Endothelial cell of umbilical vein (primary cell): ENCODE data around the gene ZDHHC5. TPM values are rescaled to one million over a fixed set of nuclear protein-coding genes. Genes with fewer than 3 reads are reported as not detected.

ENCODE experiments used
- BruUV-seq: library from RNA; stranded (reverse); fragments of 400-500 nt; replicated peaks from 2 replicates; lab custom pipeline; 2021; lab: Mats Ljungman, UMichigan
- CTCF ChIA-PET: fragments of 300-600, 350-600 bp; sonication (Branson Sonifier 250); formaldehyde crosslinking; loops from one replicate; lab custom pipeline; 2021; ENCODE audit warnings: antibody characterized with exemption, inconsistent platforms; lab: Charles Lee
- POLR2A ChIA-PET: fragments of 300-600, 350-600 bp; sonication (Branson Sonifier 250); formaldehyde crosslinking; loops from one replicate; lab custom pipeline; 2021; ENCODE audit warnings: antibody characterized with exemption, inconsistent platforms; lab: Charles Lee
- DNase-seq: peaks from one replicate; pipeline ENCODE4 v3.0.0-alpha.2; 2011; ENCODE audit warnings: low read depth, low spot score
- FAIRE-seq: peaks from 2 replicates; lab custom pipeline; 2011; peaks lifted over from hg19 to GRCh38; lab: Jason Lieb, UNC
- H2AFZ ChIP-seq: 2 replicates; pipeline ENCODE4 v1.6.0; 2012; ENCODE audit warnings: low read depth, low read length, control low read depth, inconsistent platforms
- H3K27ac ChIP-seq: 2 replicates; pipeline ENCODE4 v1.5.1; 2011; ENCODE audit warnings: low read depth, mild to moderate bottlenecking, control low read depth, low read length, moderate library complexity; ENCODE audit not compliant: insufficient read depth
- H3K27me3 ChIP-seq, 2 experiments: 2 replicates each; pipeline versions ENCODE4 v1.6.0 to v1.6.1; 2011; ENCODE audit warnings: low read length in 2 of 2, mixed read lengths in 1 of 2; ENCODE audit not compliant: control insufficient read depth in 2 of 2, insufficient read depth in 2 of 2
- H3K36me3 ChIP-seq, 2 experiments: 2 replicates in 1 of 2; 3 replicates in 1 of 2; pipeline ENCODE4 v1.5.1; 2011; ENCODE audit warnings: low read length in 2 of 2, mild to moderate bottlenecking in 1 of 2, moderate library complexity in 1 of 2; ENCODE audit not compliant: control insufficient read depth in 2 of 2, insufficient read depth in 2 of 2; ENCODE audit errors: extremely low read depth in 1 of 2
- H3K4me1 ChIP-seq: 3 replicates; pipeline ENCODE4 v1.5.1; 2011; ENCODE audit warnings: mild to moderate bottlenecking, low read length; ENCODE audit not compliant: control insufficient read depth, insufficient read depth; ENCODE audit errors: extremely low read depth
- H3K4me2 ChIP-seq: 2 replicates; pipeline ENCODE4 v1.6.1; 2011; ENCODE audit warnings: low read length, control low read depth, mixed read lengths; ENCODE audit not compliant: insufficient read depth
- H3K4me3 ChIP-seq, 3 experiments: fragments of 200-600 bp in 1 of 3; sonication (generic), shearing (Covaris generic) in 1 of 3; replicated peaks in 1 of 3; 2 replicates each; pipeline ENCODE4 v1.5.1; 2011 to 2016; ENCODE audit warnings: control low read depth in 3 of 3, low read length in 3 of 3, mild to moderate bottlenecking in 2 of 3, inconsistent platforms in 1 of 3, low read depth in 1 of 3, moderate library complexity in 1 of 3; ENCODE audit not compliant: insufficient read depth in 1 of 3
- H3K79me2 ChIP-seq: 2 replicates; pipeline ENCODE4 v1.6.0; 2012; ENCODE audit warnings: low read length, inconsistent platforms; ENCODE audit not compliant: control insufficient read depth, insufficient read depth
- H3K9ac ChIP-seq: replicated peaks from 2 replicates; pipeline ENCODE3; 2011; ENCODE audit warnings: low read length, control low read depth; ENCODE audit not compliant: insufficient read depth; ENCODE audit errors: extremely low read depth
- H3K9me1 ChIP-seq: replicated peaks from 3 replicates; pipeline ENCODE4 v1.6.0; 2011; ENCODE audit warnings: mild to moderate bottlenecking, low read length; ENCODE audit not compliant: control insufficient read depth, insufficient read depth; ENCODE audit errors: extremely low read depth
- H3K9me3 ChIP-seq: replicated peaks from 2 replicates; pipeline ENCODE4 v1.5.1; 2012; ENCODE audit warnings: low read length, inconsistent platforms; ENCODE audit not compliant: control insufficient read depth, insufficient read depth
- H4K20me1 ChIP-seq: replicated peaks from 2 replicates; pipeline ENCODE3; 2011; ENCODE audit warnings: mild to moderate bottlenecking, low read length; ENCODE audit not compliant: control insufficient read depth, insufficient read depth; ENCODE audit errors: extremely low read depth
- CTCF ChIP-seq, 2 donors: IDR thresholded peaks; 1 replicate in 1 of 2; 2 replicates in 1 of 2; pipeline ENCODE4 v1.5.1; 2011; ENCODE audit warnings: low read length in 2 of 2, mild to moderate bottlenecking in 2 of 2, moderate library complexity in 2 of 2, control low read depth in 1 of 2, inconsistent platforms in 1 of 2, low read depth in 1 of 2; ENCODE audit not compliant: insufficient read depth in 1 of 2; ENCODE audit errors: extremely low read depth in 1 of 2
- EZH2 ChIP-seq: IDR thresholded peaks from 2 replicates; pipeline ENCODE4 v1.6.1; 2012; ENCODE audit warnings: borderline replicate concordance, low read depth, mild to moderate bottlenecking, moderate library complexity, low read length, inconsistent platforms; ENCODE audit not compliant: severe bottlenecking
- FOS ChIP-seq: IDR thresholded peaks from 2 replicates; pipeline ENCODE4 v1.6.1; 2011; ENCODE audit warnings: mild to moderate bottlenecking, low read length, moderate library complexity, borderline replicate concordance; ENCODE audit not compliant: insufficient read depth
- GATA2 ChIP-seq: IDR thresholded peaks from 2 replicates; pipeline ENCODE4 v1.7.0; 2011; ENCODE audit warnings: low read depth, mild to moderate bottlenecking, moderate library complexity, mixed read lengths, low read length; ENCODE audit not compliant: insufficient read length, insufficient read depth
- JUN ChIP-seq: IDR thresholded peaks from 2 replicates; pipeline ENCODE4 v1.6.1; 2011; ENCODE audit warnings: borderline replicate concordance, low read depth; ENCODE audit not compliant: insufficient read length, insufficient read depth
- MYC ChIP-seq: IDR thresholded peaks from one replicate; pipeline ENCODE4 v1.6.1; 2011; ENCODE audit warnings: mild to moderate bottlenecking, low read depth, low read length
- POLR2A ChIP-seq: IDR thresholded peaks from 2 replicates; pipeline ENCODE4 v1.6.1; 2012; ENCODE audit warnings: low read depth, mild to moderate bottlenecking, control low read depth, low read length
- POLR2AphosphoS5 ChIP-seq: IDR thresholded peaks from 2 replicates; pipeline ENCODE4 v1.6.1; 2012; ENCODE audit warnings: low read depth, mild to moderate bottlenecking, control low read depth, low read length, moderate library complexity; ENCODE audit not compliant: insufficient read depth
- dilution Hi-C: fragments of 300-500 bp; cut with MboI; formaldehyde crosslinking; loops from one replicate; pipeline ENCODE4 v1.15.0; 2019; ENCODE audit warnings: low sequenced_read_pairs; ENCODE audit not compliant: extremely low pct_ligation_motif_present
- intact Hi-C: fragments of 100-400 bp; cut with micrococcal nuclease; formaldehyde crosslinking; loops from one replicate; pipeline ENCODE4 v1.10.0; 2022
- polyA plus RNA-seq, 4 experiments: library from polyadenylated mRNA; depleted of rRNA in 3 of 4; stranded (reverse) in 3 of 4; unstranded in 1 of 4; fragments of >200 nt; gene quantifications; 2 replicates each; pipeline versions ENCODE4 v1.2.1 to v1.2.3, GENCODE V29; 2011 to 2012; ENCODE audit warnings: missing spikeins in 1 of 4
- total RNA-seq: library from RNA; stranded (reverse); gene quantifications from 2 replicates; pipeline ENCODE4 v1.2.3, GENCODE V29; 2021
- TF ChIP-seq, protein P1 (sequence below): IDR thresholded peaks from 2 replicates; pipeline ENCODE4 v1.6.1; 2011; ENCODE audit not compliant: insufficient read depth, insufficient read length

ZDHHC5 gene
- total and polyA plus RNA-seq, 2 donors (not counting 3 experiments of a cell fraction or from before 2014, with no cell fraction given), result 52.9 to 67.4 TPM

GRCh38 chr11:57635246-57635645 is 32.7 kb upstream of the ZDHHC5 start:
- Histone ChIP-seq H3K27me3 (peaks cover 14% of the 10 kb centered on the region in 2 experiments), H3K27ac (no peak overlapping the region), H3K9me3 (no peaks in the 10 kb centered on the region), H3K9ac (no peak overlapping the region), H3K4me2 (no peak overlapping the region), H3K4me1 (peaks cover 15% of the 10 kb centered on the region), H3K36me3 (no peaks in the 10 kb centered on the region), H4K20me1 (no peaks in the 10 kb centered on the region), H3K79me2 (peaks cover 16% of the 10 kb centered on the region), H3K4me3 (no peak overlapping the region), H2AFZ (no peak overlapping the region), H3K9me1 (no peaks in the 10 kb centered on the region)
- FAIRE-seq, result no peak
- no TSS peak for BruUV-seq
- intact Hi-C loops, result no loop called here
- TF ChIP-seq CTCF (IDR thresholded peaks at IDR 0.05; ENCODE audit: extremely low read depth in 1 of 2, insufficient read depth in 1 of 2, low read depth in 1 of 2, low read length in 2 of 2), result no peak
- no peak for TF ChIP-seq POLR2AphosphoS5
- TF ChIP-seq FOS, result no peak
- TF ChIP-seq POLR2A, result no peak
- no peak for TF ChIP-seq JUN
- no peak for TF ChIP-seq EZH2
- no peak for TF ChIP-seq GATA2
- TF ChIP-seq, protein P1, sequence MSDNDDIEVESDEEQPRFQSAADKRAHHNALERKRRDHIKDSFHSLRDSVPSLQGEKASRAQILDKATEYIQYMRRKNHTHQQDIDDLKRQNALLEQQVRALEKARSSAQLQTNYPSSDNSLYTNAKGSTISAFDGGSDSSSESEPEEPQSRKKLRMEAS, result no peak
- TF ChIP-seq MYC, result no peak
- DNase-seq, result no peak
- CTCF ChIA-PET, result interaction anchor here (1.1 to 1.7 kb wide), 3 partner anchors 9 to 67 kb away, joined by 3 to 12 read pairs (median 6); no protein-coding TSS in a partner anchor
- POLR2A ChIA-PET, result no interaction called here
- dilution Hi-C loops, result no loop called here
